Measurements from ENCODE around the gene CRELD2. TPM values are rescaled to one million over a fixed set of nuclear protein-coding genes. Genes with fewer than 3 reads are reported as not detected.

CRELD2 gene
- total and polyA plus RNA-seq, 2 of the 13 experiments (the other 11 are each of a cell fraction or from before 2014, with no cell fraction given), result 17.2 to 44.7 TPM

DNA sequence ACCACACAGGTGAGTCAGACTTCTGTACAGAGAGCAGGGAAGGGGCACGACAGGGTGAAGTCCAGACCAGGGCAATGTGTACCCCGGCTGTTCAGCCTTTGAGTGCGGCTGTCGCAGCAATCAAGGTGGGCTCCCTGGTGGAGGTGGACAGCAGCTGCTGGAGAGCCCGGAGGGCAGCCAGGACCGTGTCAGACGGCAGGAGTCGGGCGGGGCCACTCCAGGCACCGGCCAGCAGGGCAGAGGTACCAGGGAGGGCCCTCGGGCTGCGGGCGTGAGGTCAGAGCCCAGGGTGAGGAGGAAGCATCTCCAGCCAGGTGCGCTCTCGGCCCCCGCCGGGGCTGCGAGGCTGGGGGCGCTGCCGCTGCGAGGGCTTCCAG is 41.3 kb downstream of the CRELD2 start (continued):
- TF ChIP-seq, protein P1, sequence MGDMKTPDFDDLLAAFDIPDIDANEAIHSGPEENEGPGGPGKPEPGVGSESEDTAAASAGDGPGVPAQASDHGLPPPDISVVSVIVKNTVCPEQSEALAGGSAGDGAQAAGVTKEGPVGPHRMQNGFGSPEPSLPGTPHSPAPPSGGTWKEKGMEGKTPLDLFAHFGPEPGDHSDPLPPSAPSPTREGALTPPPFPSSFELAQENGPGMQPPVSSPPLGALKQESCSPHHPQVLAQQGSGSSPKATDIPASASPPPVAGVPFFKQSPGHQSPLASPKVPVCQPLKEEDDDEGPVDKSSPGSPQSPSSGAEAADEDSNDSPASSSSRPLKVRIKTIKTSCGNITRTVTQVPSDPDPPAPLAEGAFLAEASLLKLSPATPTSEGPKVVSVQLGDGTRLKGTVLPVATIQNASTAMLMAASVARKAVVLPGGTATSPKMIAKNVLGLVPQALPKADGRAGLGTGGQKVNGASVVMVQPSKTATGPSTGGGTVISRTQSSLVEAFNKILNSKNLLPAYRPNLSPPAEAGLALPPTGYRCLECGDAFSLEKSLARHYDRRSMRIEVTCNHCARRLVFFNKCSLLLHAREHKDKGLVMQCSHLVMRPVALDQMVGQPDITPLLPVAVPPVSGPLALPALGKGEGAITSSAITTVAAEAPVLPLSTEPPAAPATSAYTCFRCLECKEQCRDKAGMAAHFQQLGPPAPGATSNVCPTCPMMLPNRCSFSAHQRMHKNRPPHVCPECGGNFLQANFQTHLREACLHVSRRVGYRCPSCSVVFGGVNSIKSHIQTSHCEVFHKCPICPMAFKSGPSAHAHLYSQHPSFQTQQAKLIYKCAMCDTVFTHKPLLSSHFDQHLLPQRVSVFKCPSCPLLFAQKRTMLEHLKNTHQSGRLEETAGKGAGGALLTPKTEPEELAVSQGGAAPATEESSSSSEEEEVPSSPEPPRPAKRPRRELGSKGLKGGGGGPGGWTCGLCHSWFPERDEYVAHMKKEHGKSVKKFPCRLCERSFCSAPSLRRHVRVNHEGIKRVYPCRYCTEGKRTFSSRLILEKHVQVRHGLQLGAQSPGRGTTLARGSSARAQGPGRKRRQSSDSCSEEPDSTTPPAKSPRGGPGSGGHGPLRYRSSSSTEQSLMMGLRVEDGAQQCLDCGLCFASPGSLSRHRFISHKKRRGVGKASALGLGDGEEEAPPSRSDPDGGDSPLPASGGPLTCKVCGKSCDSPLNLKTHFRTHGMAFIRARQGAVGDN (CRISPR knock-in tag; IDR thresholded peaks at IDR 0.05), result no peak
- no peak for TF ChIP-seq YY1 (IDR thresholded peaks at IDR 0.05; ENCODE audit: insufficient read depth, insufficient replicate concordance, low read depth, low read length)
- no peak for TF ChIP-seq ZSCAN25 (CRISPR knock-in tag; IDR thresholded peaks at IDR 0.05)
- no peak for TF ChIP-seq ZNF432 (CRISPR knock-in tag; IDR thresholded peaks at IDR 0.05; ENCODE audit: borderline replicate concordance)
- TF ChIP-seq, protein P2, sequence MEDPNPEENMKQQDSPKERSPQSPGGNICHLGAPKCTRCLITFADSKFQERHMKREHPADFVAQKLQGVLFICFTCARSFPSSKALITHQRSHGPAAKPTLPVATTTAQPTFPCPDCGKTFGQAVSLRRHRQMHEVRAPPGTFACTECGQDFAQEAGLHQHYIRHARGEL (CRISPR knock-in tag; IDR thresholded peaks at IDR 0.05), result no peak
- TF ChIP-seq ZNF761 (CRISPR knock-in tag; conservative IDR thresholded peaks at IDR 0.05), result no peak
- no peak for TF ChIP-seq NFYC (CRISPR knock-in tag; IDR thresholded peaks at IDR 0.05)
- no peak for TF ChIP-seq ZNF709 (CRISPR knock-in tag; IDR thresholded peaks at IDR 0.05)
- TF ChIP-seq ZNF3 (CRISPR knock-in tag; IDR thresholded peaks at IDR 0.05), result no peak
- TF ChIP-seq, protein P3, sequence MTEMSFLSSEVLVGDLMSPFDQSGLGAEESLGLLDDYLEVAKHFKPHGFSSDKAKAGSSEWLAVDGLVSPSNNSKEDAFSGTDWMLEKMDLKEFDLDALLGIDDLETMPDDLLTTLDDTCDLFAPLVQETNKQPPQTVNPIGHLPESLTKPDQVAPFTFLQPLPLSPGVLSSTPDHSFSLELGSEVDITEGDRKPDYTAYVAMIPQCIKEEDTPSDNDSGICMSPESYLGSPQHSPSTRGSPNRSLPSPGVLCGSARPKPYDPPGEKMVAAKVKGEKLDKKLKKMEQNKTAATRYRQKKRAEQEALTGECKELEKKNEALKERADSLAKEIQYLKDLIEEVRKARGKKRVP (CRISPR knock-in tag; IDR thresholded peaks at IDR 0.05), result no peak
- TF ChIP-seq ZNF510 (CRISPR knock-in tag; IDR thresholded peaks at IDR 0.05; ENCODE audit: low read depth), result no peak
- TF ChIP-seq TMF1 (CRISPR knock-in tag; IDR thresholded peaks at IDR 0.05; ENCODE audit: low read depth), result no peak; the same call in 1 of the 2 replicates
- no peak for TF ChIP-seq ZBTB1 (CRISPR knock-in tag; IDR thresholded peaks at IDR 0.05; ENCODE audit: borderline replicate concordance)
- TF ChIP-seq CBFB (CRISPR knock-in tag; IDR thresholded peaks at IDR 0.05), result no peak
- TF ChIP-seq ARNT2 (CRISPR knock-in tag; IDR thresholded peaks at IDR 0.05; ENCODE audit: low read depth), result no peak
- TF ChIP-seq SPEN (CRISPR knock-in tag; IDR thresholded peaks at IDR 0.05; ENCODE audit: low read depth), result no peak
- TF ChIP-seq, protein P4, sequence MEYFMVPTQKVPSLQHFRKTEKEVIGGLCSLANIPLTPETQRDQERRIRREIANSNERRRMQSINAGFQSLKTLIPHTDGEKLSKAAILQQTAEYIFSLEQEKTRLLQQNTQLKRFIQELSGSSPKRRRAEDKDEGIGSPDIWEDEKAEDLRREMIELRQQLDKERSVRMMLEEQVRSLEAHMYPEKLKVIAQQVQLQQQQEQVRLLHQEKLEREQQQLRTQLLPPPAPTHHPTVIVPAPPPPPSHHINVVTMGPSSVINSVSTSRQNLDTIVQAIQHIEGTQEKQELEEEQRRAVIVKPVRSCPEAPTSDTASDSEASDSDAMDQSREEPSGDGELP (IDR thresholded peaks at IDR 0.05; ENCODE audit: borderline replicate concordance, low read depth), result no peak; the same call in 1 of the 2 replicates
- TF ChIP-seq HCFC1 (IDR thresholded peaks at IDR 0.05; ENCODE audit: low read depth, low read length), result no peak
- no peak for TF ChIP-seq NFIB (CRISPR knock-in tag; IDR thresholded peaks at IDR 0.05; ENCODE audit: borderline replicate concordance)
- no peak for TF ChIP-seq MEIS1 (CRISPR knock-in tag; IDR thresholded peaks at IDR 0.05; ENCODE audit: borderline replicate concordance)
- TF ChIP-seq ZNF501 (CRISPR knock-in tag; IDR thresholded peaks at IDR 0.05), result peak; percentile 60; the same call in 1 of the 2 replicates
- no peak for TF ChIP-seq ZNF44 (CRISPR knock-in tag; IDR thresholded peaks at IDR 0.05)
- no peak for TF ChIP-seq ZNF816 (CRISPR knock-in tag; IDR thresholded peaks at IDR 0.05; ENCODE audit: borderline replicate concordance)
- TF ChIP-seq, protein P5, sequence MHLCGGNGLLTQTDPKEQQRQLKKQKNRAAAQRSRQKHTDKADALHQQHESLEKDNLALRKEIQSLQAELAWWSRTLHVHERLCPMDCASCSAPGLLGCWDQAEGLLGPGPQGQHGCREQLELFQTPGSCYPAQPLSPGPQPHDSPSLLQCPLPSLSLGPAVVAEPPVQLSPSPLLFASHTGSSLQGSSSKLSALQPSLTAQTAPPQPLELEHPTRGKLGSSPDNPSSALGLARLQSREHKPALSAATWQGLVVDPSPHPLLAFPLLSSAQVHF (CRISPR knock-in tag; IDR thresholded peaks at IDR 0.05), result no peak
- no peak for TF ChIP-seq ZNF746 (CRISPR knock-in tag; IDR thresholded peaks at IDR 0.05)
- no peak for TF ChIP-seq ZNF747 (CRISPR knock-in tag; IDR thresholded peaks at IDR 0.05; ENCODE audit: borderline replicate concordance)

Measured in HepG2 (cell line).